Measurements from ENCODE around the gene CHRM2. TPM values are rescaled to one million over a fixed set of nuclear protein-coding genes. Genes with fewer than 3 reads are reported as not detected.

CHRM2 gene
- total and polyA plus RNA-seq, 9 of the 15 experiments (the other 6 are each of a cell fraction or from before 2014, with no cell fraction given), result not detected

GRCh38 chr7:136993377-136993776, 124.9 kb downstream of the CHRM2 start (continued):
- TF ChIP-seq ILF3 (IDR thresholded peaks at IDR 0.05; ENCODE audit: borderline replicate concordance) (no peak), SMARCA4 (IDR thresholded peaks at IDR 0.05) (no peak), EGR1 (conservative IDR thresholded peaks at IDR 0.05) (no peak), MTF1 (CRISPR knock-in tag; IDR thresholded peaks at IDR 0.05; ENCODE audit: borderline replicate concordance) (no peak)

- no peak overlapping the region for H3K4me3 ChIP-seq
- TF ChIP-seq GABPA (tag; conservative IDR thresholded peaks at IDR 0.05; ENCODE audit: low read depth), result no peak
- no peak for TF ChIP-seq TCFL5 (CRISPR knock-in tag; conservative IDR thresholded peaks at IDR 0.05)
- no peak for TF ChIP-seq RBBP5 (IDR thresholded peaks at IDR 0.05; ENCODE audit: borderline replicate concordance, insufficient read depth, low read length, poor library complexity, severe bottlenecking)
- no peak for TF ChIP-seq MTF1 (CRISPR knock-in tag; IDR thresholded peaks at IDR 0.05; ENCODE audit: borderline replicate concordance)
- TF ChIP-seq ZNF707 (CRISPR knock-in tag; conservative IDR thresholded peaks at IDR 0.05), result no peak
- CTCF ChIA-PET (ENCODE audit: low intra/inter-chr PET ratio), result no interaction called here
- no peak for ATAC-seq
- no peak for FAIRE-seq
- no peaks in the 10 kb centered on the region for H3K36me3 ChIP-seq (ENCODE audit: control insufficient read depth, insufficient read depth, low read length)
- H3K27ac ChIP-seq (ENCODE audit: extremely low read depth, low read depth, low read length), result no peak overlapping the region
- no peaks in the 10 kb centered on the region for H3K9me3 ChIP-seq (replicated peaks; ENCODE audit: control insufficient read depth, insufficient read depth, low read depth, low read length)
- no peak overlapping the region for H3K9ac ChIP-seq (ENCODE audit: insufficient read depth in 1 of 2, low read depth in 2 of 2, low read length in 2 of 2)
- intact Hi-C loops (cut with micrococcal nuclease), result no loop called here
- H3K4me1 ChIP-seq (replicated peaks in 1 of 2; ENCODE audit: control insufficient read depth in 2 of 2, insufficient read depth in 2 of 2, low read length in 2 of 2), result no peaks in the 10 kb centered on the region
- POLR2A ChIA-PET, result no interaction called here
- H3K4me2 ChIP-seq (ENCODE audit: insufficient read depth, low read length), result no peak overlapping the region
- no peak for DNase-seq (ENCODE audit: extremely low read depth in 1 of 4, low spot score in 3 of 4)
- no TSS peak for BruUV-seq (replicated peaks)
- in situ Hi-C loops (cut with MboI), result no loop called here
- no peaks in the 10 kb centered on the region for H3K9me1 ChIP-seq (ENCODE audit: control insufficient read depth, insufficient read depth, low read length)
- no peaks in the 10 kb centered on the region for H3K79me2 ChIP-seq (ENCODE audit: control insufficient read depth, insufficient read depth, low read length)
- H4K20me1 ChIP-seq (replicated peaks; ENCODE audit: control insufficient read depth, insufficient read depth, low read length), result no peaks in the 10 kb centered on the region
- H3K27me3 ChIP-seq (ENCODE audit: control insufficient read depth in 2 of 2, insufficient read depth in 2 of 2, low read length in 2 of 2), result no peaks in the 10 kb centered on the region
- H2AFZ ChIP-seq (ENCODE audit: low read depth, low read length), result no peak overlapping the region
These were observed 129.3 kb downstream of the CHRM2 start for GRCh38 chr7:136997735-136998134.

All from K562 (cell line).